LNCaP clone FGC (cell line): ENCODE data around the gene CASP6.

Experiments
- DNase-seq: peaks from one replicate; pipeline ENCODE4 v3.0.0-alpha.2; 2011; ENCODE audit warnings: low read depth
- H3K4me3 ChIP-seq: 2 replicates; pipeline ENCODE4 v1.5.1; 2011; ENCODE audit warnings: mild to moderate bottlenecking, low read depth, low read length, control low read depth
- CTCF ChIP-seq: IDR thresholded peaks from 2 replicates; pipeline ENCODE4 v1.5.1; 2012; ENCODE audit warnings: mild to moderate bottlenecking; ENCODE audit not compliant: control insufficient read depth, insufficient read depth; ENCODE audit errors: extremely low read depth

CASP6 gene

GRCh38 chr4:109657854-109658418, 45.3 kb downstream of the CASP6 start:
- DNase-seq = no peak
- no peak for TF ChIP-seq CTCF
- no peak overlapping the region for H3K4me3 ChIP-seq

DNA sequence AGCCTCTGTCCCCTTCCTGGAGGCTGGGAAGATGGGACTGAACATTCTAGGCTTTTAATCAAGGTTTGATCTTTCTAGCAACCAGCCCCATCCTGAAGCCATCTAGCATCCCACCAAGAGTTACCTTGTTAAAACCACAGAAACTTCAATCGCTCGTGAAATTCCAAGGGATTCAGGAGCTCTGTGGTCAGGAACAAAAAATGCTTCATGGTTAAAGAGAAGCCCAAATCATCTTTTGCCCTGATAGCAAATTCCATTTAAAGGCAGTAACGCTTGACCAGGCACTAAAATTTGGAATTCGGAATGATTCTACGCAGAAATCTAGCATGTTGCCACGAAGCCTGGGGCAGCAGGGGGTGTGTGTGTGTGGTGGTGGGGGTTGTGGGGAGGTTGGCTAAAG, 47.8 kb downstream of the CASP6 start:
- no peak for DNase-seq
- TF ChIP-seq CTCF = no peak
- no peak overlapping the region for H3K4me3 ChIP-seq

- no peak overlapping the region for H3K4me3 ChIP-seq
- no peak for DNase-seq
- TF ChIP-seq CTCF = no peak
These were observed 53.4 kb downstream of the CASP6 start for GRCh38 chr4:109649872-109650271.

DNA sequence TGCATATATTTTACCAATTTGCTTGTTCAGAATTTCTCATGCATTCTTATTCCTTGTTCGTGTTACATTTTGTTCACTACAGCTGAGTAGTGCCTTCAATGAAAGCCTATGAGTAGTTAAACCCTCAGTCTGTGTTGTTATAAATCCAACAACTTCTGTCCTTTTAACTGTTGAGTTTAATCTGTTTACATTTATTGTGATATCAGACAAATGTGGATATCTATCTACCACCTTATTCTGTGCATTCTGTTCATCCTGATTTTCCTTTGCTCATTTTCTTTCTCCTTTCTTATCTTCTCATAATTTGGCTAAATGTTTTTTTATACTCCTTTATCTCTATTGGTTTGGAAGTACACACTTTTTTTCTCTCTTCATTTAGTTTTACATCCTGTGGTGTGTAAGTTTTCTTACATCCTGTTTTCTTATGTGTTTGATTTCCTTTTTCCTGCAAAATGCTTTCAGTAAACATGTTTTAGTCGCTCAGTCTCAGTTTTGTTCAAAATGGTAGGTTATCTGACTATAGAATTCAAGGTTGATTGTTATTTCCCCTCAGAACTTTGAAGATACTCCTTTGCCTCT, 54.2 kb downstream of the CASP6 start:
- H3K4me3 ChIP-seq = no peak overlapping the region
- DNase-seq = no peak
- no peak for TF ChIP-seq CTCF

- TF ChIP-seq CTCF = no peak
- no peak for DNase-seq
- no peak overlapping the region for H3K4me3 ChIP-seq
These were observed 54.8 kb downstream of the CASP6 start for GRCh38 chr4:109648266-109648996.

DNA sequence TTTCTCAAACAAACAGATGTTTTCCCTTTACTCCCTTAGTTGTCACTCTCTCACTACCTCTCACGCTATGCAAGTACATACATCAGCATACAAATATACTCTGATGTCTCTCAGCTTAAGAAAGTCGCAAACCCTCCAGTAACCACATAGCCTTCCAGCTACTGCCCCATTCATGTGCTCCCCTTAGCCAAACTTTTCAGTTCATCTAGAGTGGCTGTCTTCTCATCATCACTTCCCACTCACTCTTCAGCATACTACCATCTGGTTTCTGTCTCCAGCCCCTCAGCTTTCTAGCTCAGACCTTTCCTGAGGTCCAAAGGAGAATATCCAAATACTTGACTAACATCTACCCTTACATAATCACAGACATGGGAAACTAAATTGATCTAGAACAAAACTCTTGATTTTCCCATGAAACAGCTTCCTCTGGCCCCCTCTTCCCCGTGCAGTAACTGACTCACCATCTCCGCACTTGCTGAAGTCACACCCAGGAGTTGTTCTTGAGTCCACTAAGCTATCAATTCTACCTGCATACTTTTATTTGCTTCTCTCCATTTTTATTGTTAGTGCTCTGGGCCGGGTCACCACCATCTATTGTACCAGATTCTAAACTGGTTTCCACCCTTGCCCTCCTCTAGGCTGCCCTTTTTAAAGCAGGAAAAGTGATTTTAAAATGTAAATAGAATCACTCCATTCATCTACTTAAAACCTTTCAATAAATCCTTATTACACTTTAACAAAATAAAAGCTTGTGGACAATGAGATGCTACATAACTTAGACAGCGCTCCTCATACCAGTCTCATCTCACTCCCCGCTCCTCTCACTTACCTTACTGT, 57.2 kb downstream of the CASP6 start:
- TF ChIP-seq CTCF = no peak
- H3K4me3 ChIP-seq = no peak overlapping the region
- DNase-seq = no peak
